ENCODE results near the gene MRPL55.

MRPL55 gene

GRCh38 chr1:228101614-228101993 is 7.5 kb downstream of the MRPL55 start:
- no peak for DNase-seq (ENCODE audit: low spot score)

GRCh38 chr1:228100822-228101613 is 8.1 kb downstream of the MRPL55 start:
- no peak for DNase-seq (ENCODE audit: low spot score)

- DNase-seq (ENCODE audit: low spot score), result no peak
These were observed 9.8 kb downstream of the MRPL55 start for GRCh38 chr1:228099331-228099732.

GRCh38 chr1:228098323-228098931 is 10.7 kb downstream of the MRPL55 start:
- DNase-seq (ENCODE audit: low spot score), result no peak

- DNase-seq (ENCODE audit: low spot score), result no peak
These were observed 11.6 kb downstream of the MRPL55 start for GRCh38 chr1:228097333-228098081.

- no peak for DNase-seq (ENCODE audit: low spot score)
These were observed 12.4 kb downstream of the MRPL55 start for GRCh38 chr1:228096416-228097332.

- no peak for DNase-seq (ENCODE audit: low spot score)
These were observed 13.2 kb downstream of the MRPL55 start for GRCh38 chr1:228095938-228096337.

- DNase-seq (ENCODE audit: low spot score), result no peak
These were observed 13.9 kb downstream of the MRPL55 start for GRCh38 chr1:228095161-228095560.

- no peak for DNase-seq (ENCODE audit: low spot score)
These were observed 14.6 kb downstream of the MRPL55 start for GRCh38 chr1:228094432-228095016.

GRCh38 chr1:228093050-228093906 is 15.8 kb downstream of the MRPL55 start:
- DNase-seq (ENCODE audit: low spot score), result no peak

GRCh38 chr1:228092342-228093049 is 16.6 kb downstream of the MRPL55 start:
- no peak for DNase-seq (ENCODE audit: low spot score)

- DNase-seq (ENCODE audit: low spot score), result no peak
These were observed 18.0 kb downstream of the MRPL55 start for GRCh38 chr1:228091084-228091483.

- no peak for DNase-seq (ENCODE audit: low spot score)
These were observed 18.5 kb downstream of the MRPL55 start for GRCh38 chr1:228090613-228091081.

GRCh38 chr1:228089519-228090380 is 19.3 kb downstream of the MRPL55 start:
- DNase-seq (ENCODE audit: low spot score), result no peak

GRCh38 chr1:228088586-228089498 is 20.3 kb downstream of the MRPL55 start:
- DNase-seq (ENCODE audit: low spot score), result no peak

- peak; percentile 95 for DNase-seq (ENCODE audit: low spot score)
These were observed 21.3 kb downstream of the MRPL55 start for GRCh38 chr1:228087771-228088251.

GRCh38 chr1:228085287-228085951 is 23.7 kb downstream of the MRPL55 start:
- peak; percentile 82 for DNase-seq (ENCODE audit: low spot score)

All from kidney capillary endothelial cell (primary cell).